Loucy (cell line): ENCODE results near the gene POLR3A.
A peak's percentile ranks its signal among the peaks of the same experiment; 100 is the strongest.

Experiments used
- H2AFZ ChIP-seq: fragments of 200-600 bp; sonication (generic); 2 replicates; pipeline ENCODE4 v1.6.0; 2016; ENCODE audit warnings: antibody characterized with exemption, mild to moderate bottlenecking, low read length, moderate library complexity
- H3F3A ChIP-seq: fragments of 200-600 bp; 2 replicates; pipeline ENCODE4 v1.6.0; 2016; ENCODE audit warnings: antibody characterized with exemption, low read depth, mild to moderate bottlenecking
- H3K27me3 ChIP-seq: fragments of 200-600 bp; sonication (generic); 2 replicates; pipeline ENCODE4 v1.6.1; 2014; ENCODE audit warnings: low read length, mild to moderate bottlenecking; ENCODE audit not compliant: insufficient read depth, poor library complexity, severe bottlenecking
- H3K36me3 ChIP-seq: fragments of 200-600 bp; sonication (generic); 2 replicates; pipeline ENCODE4 v1.6.1; 2016; ENCODE audit warnings: low read length; ENCODE audit not compliant: insufficient read depth
- H3K4me1 ChIP-seq: fragments of 200-600 bp; sonication (generic); 2 replicates; pipeline ENCODE4 v1.5.1; 2014; ENCODE audit warnings: low read length, mild to moderate bottlenecking; ENCODE audit not compliant: insufficient read depth, poor library complexity, severe bottlenecking
- H3K4me2 ChIP-seq: fragments of 200-600 bp; sonication (generic); 2 replicates; pipeline ENCODE4 v1.6.0; 2014; ENCODE audit warnings: antibody characterized with exemption, low read length, low read depth, mild to moderate bottlenecking; ENCODE audit not compliant: poor library complexity, severe bottlenecking
- H3K4me3 ChIP-seq: fragments of 200-600 bp; sonication (generic); 2 replicates; pipeline ENCODE4 v1.5.1; 2014; ENCODE audit warnings: low read length, mild to moderate bottlenecking, mixed read lengths; ENCODE audit not compliant: poor library complexity, severe bottlenecking
- H3K79me2 ChIP-seq: fragments of 200-600 bp; sonication (generic); 2 replicates; pipeline ENCODE4 v1.6.1; 2014; ENCODE audit warnings: low read length; ENCODE audit not compliant: insufficient read depth
- H3K9ac ChIP-seq: fragments of 200-600 bp; sonication (generic); 2 replicates; pipeline ENCODE4 v1.6.0; 2014; ENCODE audit warnings: mild to moderate bottlenecking, low read depth, low read length, moderate library complexity; ENCODE audit not compliant: poor library complexity, severe bottlenecking
- H3K9me2 ChIP-seq: fragments of 200-600 bp; sonication (generic); replicated peaks from 2 replicates; pipeline ENCODE4 v1.6.1; 2016; ENCODE audit warnings: low read depth, low read length, mixed read lengths
- H3K9me3 ChIP-seq: fragments of 200-600 bp; sonication (generic); 2 replicates; pipeline ENCODE4 v1.6.1; 2014; ENCODE audit warnings: mild to moderate bottlenecking, antibody characterized with exemption, low read length, low read depth; ENCODE audit not compliant: insufficient read depth
- H4K20me1 ChIP-seq: fragments of 200-600 bp; sonication (generic); 2 replicates; pipeline ENCODE4 v1.6.0; 2014; ENCODE audit warnings: antibody characterized with exemption, low read length, mild to moderate bottlenecking; ENCODE audit not compliant: insufficient read depth, poor library complexity, severe bottlenecking
- CTCF ChIP-seq: fragments of 200-600 bp; sonication (generic); conservative IDR thresholded peaks from 2 replicates; pipeline ENCODE4 v1.5.1; 2014; ENCODE audit warnings: mild to moderate bottlenecking, antibody characterized with exemption, low read length
- EZH2phosphoT487 ChIP-seq: fragments of 200-600 bp; IDR thresholded peaks from 2 replicates; pipeline ENCODE4 v1.6.1; 2018; ENCODE audit warnings: antibody characterized with exemption, mild to moderate bottlenecking, moderate library complexity, borderline replicate concordance

Gene POLR3A

GRCh38 chr10:78035437-78035836 lies 6.1 kb upstream of the POLR3A start:
- Histone ChIP-seq H2AFZ (no peak overlapping the region), H3K4me2 (peak overlapping the region; percentile 95), H3K9ac (peak overlapping the region; percentile 97), H3K79me2 (peaks cover 68% of the 10 kb centered on the region), H4K20me1 (peaks cover 64% of the 10 kb centered on the region), H3K9me3 (no peaks in the 10 kb centered on the region), H3K4me1 (peaks cover 60% of the 10 kb centered on the region), H3K27me3 (peaks cover 10% of the 10 kb centered on the region), H3F3A (0 out of 2 replicates have a peak, but pooled peaks cover 2% of the 10 kb centered on the region), H3K9me2 (no peaks in the 10 kb centered on the region), H3K36me3 (peaks cover 52% of the 10 kb centered on the region), H3K4me3 (peak overlapping the region; percentile 83)
- TF ChIP-seq EZH2phosphoT487 (no peak), CTCF (no peak)

GRCh38 chr10:78035025-78035424 lies 5.7 kb upstream of the POLR3A start:
- H3K79me2 ChIP-seq = peaks cover 64% of the 10 kb centered on the region
- no peak overlapping the region for H2AFZ ChIP-seq
- no peaks in the 10 kb centered on the region for H3K9me2 ChIP-seq
- peaks cover 57% of the 10 kb centered on the region for H3K4me1 ChIP-seq
- TF ChIP-seq EZH2phosphoT487 = no peak
- H3F3A ChIP-seq = 0 out of 2 replicates have a peak, but pooled peaks cover 2% of the 10 kb centered on the region
- no peaks in the 10 kb centered on the region for H3K9me3 ChIP-seq
- H3K4me2 ChIP-seq = peak overlapping the region; percentile 95
- peaks cover 59% of the 10 kb centered on the region for H4K20me1 ChIP-seq
- peaks cover 48% of the 10 kb centered on the region for H3K36me3 ChIP-seq
- peaks cover 10% of the 10 kb centered on the region for H3K27me3 ChIP-seq
- peak overlapping the region; percentile 97 for H3K9ac ChIP-seq
- peak overlapping the region; percentile 83 for H3K4me3 ChIP-seq

- Histone ChIP-seq H3K4me3 (peak within 1 kb of the TSS; percentile 83), H3K36me3 (peaks cover 36% of the 10 kb centered on the region), H3K9me3 (no peaks in the 10 kb centered on the region), H3K27me3 (peaks cover 10% of the 10 kb centered on the region), H3K4me1 (peaks cover 51% of the 10 kb centered on the region), H3K9me2 (no peaks in the 10 kb centered on the region), H2AFZ (peak within 1 kb of the TSS; percentile 98), H3K79me2 (peaks cover 57% of the 10 kb centered on the region), H3F3A (0 out of 2 replicates have a peak, but pooled peaks cover 3% of the 10 kb centered on the region), H4K20me1 (peaks cover 48% of the 10 kb centered on the region), H3K9ac (peak within 1 kb of the TSS; percentile 97), H3K4me2 (peak within 1 kb of the TSS; percentile 95)
- TF ChIP-seq EZH2phosphoT487 (no peak), CTCF (no peak)
These were observed 4.5 kb upstream of the POLR3A start, which contains the start of gene RPS24 for GRCh38 chr10:78033637-78034470. TSS of gene RPS24 (plus strand) at chr10:78033863. CDS start at chr10:78033902, 39 bp downstream.
